LNCaP clone FGC (cell line): Measurements from ENCODE around the gene HAO2.

Source experiments
- DNase-seq: peaks from one replicate; pipeline ENCODE4 v3.0.0-alpha.2; 2011; ENCODE audit warnings: low read depth
- H3K4me3 ChIP-seq: 2 replicates; pipeline ENCODE4 v1.5.1; 2011; ENCODE audit warnings: mild to moderate bottlenecking, low read depth, low read length, control low read depth
- CTCF ChIP-seq: IDR thresholded peaks from 2 replicates; pipeline ENCODE4 v1.5.1; 2012; ENCODE audit warnings: mild to moderate bottlenecking; ENCODE audit not compliant: control insufficient read depth, insufficient read depth; ENCODE audit errors: extremely low read depth

The HAO2 gene

GRCh38 chr1:119327094-119327449, 41.5 kb upstream of the HAO2 start:
- TF ChIP-seq CTCF, result no peak
- no peak overlapping the region for H3K4me3 ChIP-seq
- DNase-seq, result no peak

GRCh38 chr1:119327450-119328155, 41.0 kb upstream of the HAO2 start:
- DNase-seq, result no peak
- TF ChIP-seq CTCF, result no peak
- no peak overlapping the region for H3K4me3 ChIP-seq

GRCh38 chr1:119329541-119330461, 38.8 kb upstream of the HAO2 start:
- DNase-seq, result no peak
- TF ChIP-seq CTCF, result no peak
- H3K4me3 ChIP-seq, result no peak overlapping the region

- DNase-seq, result no peak
- H3K4me3 ChIP-seq, result no peak overlapping the region
- TF ChIP-seq CTCF, result no peak
Observed at GRCh38 chr1:119330466-119331189, 38.0 kb upstream of the HAO2 start.

GRCh38 chr1:119331190-119331515, 37.4 kb upstream of the HAO2 start:
- H3K4me3 ChIP-seq, result no peak overlapping the region
- no peak for DNase-seq
- no peak for TF ChIP-seq CTCF

DNA sequence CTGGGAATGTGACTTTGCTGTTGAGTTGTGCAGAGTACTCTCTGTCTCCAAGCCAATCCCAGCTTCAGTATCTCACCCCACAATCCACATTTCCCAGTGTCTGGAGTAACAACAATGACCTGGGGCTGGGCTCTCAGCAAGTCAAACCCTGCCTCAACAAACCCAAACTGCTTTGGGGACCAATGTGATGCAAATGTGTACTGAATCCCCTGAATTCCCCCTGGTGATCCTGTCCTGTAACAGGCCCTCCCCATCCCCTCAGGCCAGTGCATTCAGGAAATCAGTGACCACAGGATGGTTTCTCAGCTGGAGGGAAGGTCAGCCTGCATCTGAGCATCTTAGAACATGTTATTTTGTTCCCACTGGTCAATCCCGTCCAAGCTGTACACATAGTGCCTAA, 36.7 kb upstream of the HAO2 start:
- no peak for DNase-seq
- H3K4me3 ChIP-seq, result no peak overlapping the region
- TF ChIP-seq CTCF, result no peak
